IPS-18a (cell line): ENCODE results near the gene PSMB2.

Source experiments
- H3K27ac ChIP-seq: one replicate; pipeline ENCODE4 v1.5.1; 2013; ENCODE audit warnings: low read length
- H3K27me3 ChIP-seq: one replicate; pipeline ENCODE4 v1.6.1; 2013; ENCODE audit warnings: mild to moderate bottlenecking, low read length; ENCODE audit not compliant: control insufficient read depth, insufficient read depth
- H3K36me3 ChIP-seq: one replicate; pipeline ENCODE4 v1.6.1; 2013; ENCODE audit warnings: low read depth, low read length; ENCODE audit not compliant: control insufficient read depth
- H3K4me1 ChIP-seq: one replicate; pipeline ENCODE4 v1.6.1; 2013; ENCODE audit warnings: low read depth, low read length; ENCODE audit not compliant: control insufficient read depth
- H3K4me3 ChIP-seq: one replicate; pipeline ENCODE4 v1.5.1; 2013; ENCODE audit warnings: low read length
- H3K9ac ChIP-seq: one replicate; pipeline ENCODE4 v1.6.1; 2013; ENCODE audit warnings: mild to moderate bottlenecking, low read length, moderate library complexity
- H3K9me3 ChIP-seq: one replicate; pipeline ENCODE4 v1.6.1; 2013; ENCODE audit warnings: low read depth, low read length; ENCODE audit not compliant: control insufficient read depth

The PSMB2 gene

DNA sequence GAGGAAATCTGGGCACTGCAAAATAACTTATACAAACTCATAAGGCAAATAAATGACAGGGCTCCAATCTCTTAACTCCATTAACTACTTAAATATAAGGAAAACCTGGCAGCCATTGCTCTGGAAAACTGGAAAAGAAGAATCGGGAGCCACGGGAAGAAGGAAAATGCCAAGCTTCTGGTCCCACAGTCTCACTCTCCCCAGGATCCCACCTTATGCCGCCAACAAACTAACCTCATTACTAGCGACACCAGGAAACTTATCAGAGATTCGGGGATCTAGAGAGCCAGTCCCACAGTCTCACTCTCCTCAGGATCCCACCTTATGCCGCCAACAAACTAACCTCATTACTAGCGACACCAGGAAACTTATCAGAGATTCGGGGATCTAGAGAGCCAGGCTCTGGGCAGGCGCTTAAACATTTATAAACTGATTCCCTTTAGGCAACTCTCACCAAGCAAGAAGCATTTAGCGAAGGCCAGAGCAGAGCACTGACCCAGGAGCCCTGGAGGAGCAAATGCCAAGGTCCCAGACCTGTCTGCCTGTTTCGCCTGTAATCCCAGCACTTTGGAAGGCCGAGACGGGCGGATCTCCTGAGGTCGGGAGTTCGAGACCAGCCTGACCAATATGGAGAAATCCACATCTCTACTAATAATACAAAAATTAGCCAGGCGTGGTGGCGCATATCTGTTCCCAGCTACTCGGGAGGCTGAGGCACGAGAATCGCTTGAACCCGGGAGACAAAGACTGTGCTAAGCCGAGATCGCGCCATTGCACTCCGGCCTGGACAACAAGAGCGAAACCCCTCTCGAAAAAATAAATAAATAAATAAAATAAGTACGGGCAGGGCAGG, 720 bp downstream of the PSMB2 start:
- peak overlapping the region; percentile 93 for H3K9ac ChIP-seq
- H3K9me3 ChIP-seq = no peaks in the 10 kb centered on the region
- peak overlapping the region; percentile 66 for H3K27ac ChIP-seq
- H3K4me3 ChIP-seq = peak overlapping the region; percentile 84
- H3K27me3 ChIP-seq = peaks cover 16% of the 10 kb centered on the region
- H3K4me1 ChIP-seq = peaks cover 9% of the 10 kb centered on the region
- peaks cover 12% of the 10 kb centered on the region for H3K36me3 ChIP-seq

GRCh38 chr1:35637401-35637809, 3.9 kb downstream of the PSMB2 start:
- Histone ChIP-seq H3K36me3 (peaks cover 34% of the 10 kb centered on the region), H3K9ac (peak overlapping the region; percentile 37), H3K4me3 (no peak overlapping the region), H3K9me3 (no peaks in the 10 kb centered on the region), H3K4me1 (peaks cover 9% of the 10 kb centered on the region), H3K27me3 (no peaks in the 10 kb centered on the region), H3K27ac (no peak overlapping the region)

- Histone ChIP-seq H3K27ac (no peak overlapping the region), H3K36me3 (peaks cover 66% of the 10 kb centered on the region), H3K9me3 (no peaks in the 10 kb centered on the region), H3K4me3 (no peak overlapping the region), H3K4me1 (peaks cover 6% of the 10 kb centered on the region), H3K27me3 (no peaks in the 10 kb centered on the region), H3K9ac (no peak overlapping the region)
These were observed 7.8 kb downstream of the PSMB2 start for GRCh38 chr1:35633547-35633946.

- peaks cover 71% of the 10 kb centered on the region for H3K36me3 ChIP-seq
- no peaks in the 10 kb centered on the region for H3K27me3 ChIP-seq
- no peaks in the 10 kb centered on the region for H3K9me3 ChIP-seq
- no peak overlapping the region for H3K4me3 ChIP-seq
- no peak overlapping the region for H3K27ac ChIP-seq
- no peaks in the 10 kb centered on the region for H3K4me1 ChIP-seq
- no peak overlapping the region for H3K9ac ChIP-seq
These were observed 9.9 kb downstream of the PSMB2 start for GRCh38 chr1:35631396-35631795.

GRCh38 chr1:35629051-35629450, 12.3 kb downstream of the PSMB2 start:
- H3K4me1 ChIP-seq = no peaks in the 10 kb centered on the region
- H3K36me3 ChIP-seq = peaks cover 58% of the 10 kb centered on the region
- H3K27ac ChIP-seq = no peak overlapping the region
- H3K9me3 ChIP-seq = no peaks in the 10 kb centered on the region
- no peak overlapping the region for H3K4me3 ChIP-seq
- no peaks in the 10 kb centered on the region for H3K27me3 ChIP-seq
- H3K9ac ChIP-seq = no peak overlapping the region

GRCh38 chr1:35623832-35624231, 17.5 kb downstream of the PSMB2 start:
- H3K9ac ChIP-seq = no peak overlapping the region
- H3K36me3 ChIP-seq = peaks cover 25% of the 10 kb centered on the region

DNA sequence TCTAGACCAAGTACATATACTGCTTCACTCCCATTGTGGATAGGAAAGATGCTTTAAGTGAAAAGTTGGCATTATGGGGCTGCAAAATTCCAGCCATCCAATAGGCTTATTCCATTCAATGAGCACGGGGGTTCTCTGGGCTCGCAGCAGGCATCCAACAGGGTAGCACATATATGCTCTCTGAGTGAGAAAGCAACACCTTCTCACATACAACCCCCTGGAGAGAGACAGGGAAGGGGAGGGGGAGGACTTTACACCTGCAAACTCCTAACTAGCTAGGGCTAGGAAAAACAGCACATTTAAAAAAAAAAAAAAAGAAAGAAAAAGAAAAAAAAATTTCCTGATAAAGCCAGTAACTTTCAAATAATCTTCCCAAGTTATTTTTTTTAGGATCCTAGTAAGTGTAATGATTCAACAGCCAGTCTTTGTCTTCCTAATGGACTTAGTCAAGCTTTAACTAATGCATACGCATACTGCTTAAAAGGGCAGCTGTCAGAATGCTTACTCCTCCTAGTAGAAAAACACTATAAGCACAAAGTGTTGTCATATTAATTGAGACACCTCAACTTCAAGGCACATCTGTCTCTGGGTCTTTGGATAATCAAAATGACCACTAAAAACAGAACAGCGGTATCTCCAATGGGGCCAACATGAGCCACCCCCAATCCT, 18.7 kb downstream of the PSMB2 start:
- H3K27ac ChIP-seq = no peak overlapping the region
- H3K9me3 ChIP-seq = no peaks in the 10 kb centered on the region
- H3K36me3 ChIP-seq = peaks cover 22% of the 10 kb centered on the region
- no peak overlapping the region for H3K9ac ChIP-seq
- H3K4me1 ChIP-seq = peaks cover 12% of the 10 kb centered on the region
- no peak overlapping the region for H3K4me3 ChIP-seq
- H3K27me3 ChIP-seq = no peaks in the 10 kb centered on the region

More at GRCh38 chr1:35623832-35624231, 17.5 kb downstream of the PSMB2 start:
- no peaks in the 10 kb centered on the region for H3K9me3 ChIP-seq
- no peak overlapping the region for H3K4me3 ChIP-seq
- H3K27ac ChIP-seq = no peak overlapping the region
- peaks cover 12% of the 10 kb centered on the region for H3K4me1 ChIP-seq
- no peaks in the 10 kb centered on the region for H3K27me3 ChIP-seq

GRCh38 chr1:35619237-35620121, 21.8 kb downstream of the PSMB2 start:
- no peak overlapping the region for H3K9ac ChIP-seq
- H3K4me3 ChIP-seq = no peak overlapping the region
- peaks cover 12% of the 10 kb centered on the region for H3K4me1 ChIP-seq
- no peaks in the 10 kb centered on the region for H3K27me3 ChIP-seq
- peaks cover 31% of the 10 kb centered on the region for H3K36me3 ChIP-seq
- no peaks in the 10 kb centered on the region for H3K9me3 ChIP-seq
- H3K27ac ChIP-seq = no peak overlapping the region

- Histone ChIP-seq H3K9me3 (no peaks in the 10 kb centered on the region), H3K36me3 (peaks cover 42% of the 10 kb centered on the region), H3K4me3 (no peak overlapping the region), H3K9ac (no peak overlapping the region), H3K27me3 (no peaks in the 10 kb centered on the region), H3K4me1 (no peaks in the 10 kb centered on the region), H3K27ac (no peak overlapping the region)
These were observed 25.9 kb downstream of the PSMB2 start for GRCh38 chr1:35615440-35615839.

DNA sequence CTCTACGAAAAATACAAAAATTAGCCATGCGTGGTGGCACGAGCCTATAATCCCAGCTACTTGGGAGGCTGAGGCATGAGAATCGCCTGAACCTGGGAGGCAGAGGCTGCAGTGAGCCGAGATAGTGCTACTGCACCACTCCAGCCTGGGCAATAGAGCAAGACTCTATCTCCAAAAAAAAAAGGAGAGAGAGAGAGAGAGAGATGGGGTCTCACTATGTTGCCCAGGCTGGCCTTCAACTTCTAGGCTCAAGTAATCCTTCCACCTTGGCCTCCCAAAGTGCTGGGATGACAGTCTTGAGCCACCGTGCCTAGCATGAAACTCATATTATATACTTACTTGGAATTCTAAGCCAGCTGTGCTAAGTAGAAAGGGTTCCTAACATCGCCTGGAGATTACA, 29.7 kb downstream of the PSMB2 start:
- no peak overlapping the region for H3K27ac ChIP-seq
- no peak overlapping the region for H3K9ac ChIP-seq
- H3K4me1 ChIP-seq = no peaks in the 10 kb centered on the region
- no peaks in the 10 kb centered on the region for H3K27me3 ChIP-seq
- peaks cover 53% of the 10 kb centered on the region for H3K36me3 ChIP-seq
- H3K9me3 ChIP-seq = no peaks in the 10 kb centered on the region
- no peak overlapping the region for H3K4me3 ChIP-seq

- Histone ChIP-seq H3K9ac (no peak overlapping the region), H3K4me1 (no peaks in the 10 kb centered on the region), H3K27me3 (no peaks in the 10 kb centered on the region), H3K4me3 (no peak overlapping the region), H3K36me3 (peaks cover 76% of the 10 kb centered on the region), H3K9me3 (no peaks in the 10 kb centered on the region), H3K27ac (no peak overlapping the region)
These were observed 35.5 kb downstream of the PSMB2 start for GRCh38 chr1:35605867-35606182.
